Measurements from ENCODE around the gene EMC1. TPM values are rescaled to one million over a fixed set of nuclear protein-coding genes. Genes with fewer than 3 reads are reported as not detected.

The EMC1 gene
- polyA plus RNA-seq, 1 donor (not counting 4 experiments of a cell fraction or from before 2014, with no cell fraction given): 28.6 TPM

DNA sequence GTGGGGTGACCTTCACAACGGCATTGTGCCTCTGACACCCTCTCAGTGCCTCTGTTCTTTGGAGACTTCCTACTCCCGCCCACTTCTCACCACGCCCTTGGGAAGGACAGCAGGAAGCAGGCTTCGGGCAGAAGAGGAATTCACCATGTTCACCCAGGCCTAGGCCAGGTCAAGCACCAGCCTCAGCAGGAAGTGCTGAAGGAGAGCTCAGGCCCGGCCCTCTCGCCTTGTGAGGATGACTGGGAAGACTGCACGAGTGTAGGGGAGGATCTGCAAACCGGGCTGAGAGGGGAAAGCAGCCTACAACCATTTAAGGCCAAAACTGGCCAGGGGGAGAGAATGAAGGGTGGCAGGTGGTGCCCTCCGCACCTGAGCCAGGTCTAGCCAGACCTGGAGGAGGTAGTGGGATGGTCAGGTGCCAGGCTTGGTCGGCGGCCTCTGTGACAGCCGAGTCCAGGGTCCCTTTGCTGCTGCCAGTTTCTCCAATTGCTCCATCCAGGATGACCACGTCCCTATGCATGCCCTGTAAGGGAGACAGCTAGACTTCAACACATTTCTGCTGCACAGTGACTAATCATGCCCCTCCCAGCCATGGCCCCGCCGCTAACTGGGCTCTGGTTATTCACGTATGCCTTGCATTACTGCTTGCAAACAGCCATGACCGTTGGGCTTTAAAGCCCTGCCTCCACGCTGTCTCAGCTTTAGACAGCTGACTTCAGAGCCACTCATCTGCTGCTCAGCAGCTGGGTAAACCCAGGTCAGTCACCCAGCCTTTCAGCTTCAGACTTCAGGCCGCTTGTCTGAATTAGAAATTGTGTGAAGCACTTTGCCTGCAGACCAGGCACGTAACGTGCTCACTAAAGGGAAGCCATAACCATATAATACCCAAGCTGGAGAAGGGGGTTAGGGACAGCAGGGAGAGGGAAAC, 9.2 kb upstream of the EMC1 start:
- no peak for DNase-seq (ENCODE audit: low read depth, low spot score)
- Histone ChIP-seq H3K4me1 (ENCODE audit: control insufficient read depth, extremely low read depth, insufficient read depth, low read length) (no peaks in the 10 kb centered on the region), H3K9me3 (ENCODE audit: control insufficient read depth, low read depth, low read length) (no peaks in the 10 kb centered on the region), H3K9ac (ENCODE audit: control insufficient read depth, extremely low read depth, insufficient read depth, low read length) (no peak overlapping the region), H3K27me3 (ENCODE audit: control insufficient read depth, extremely low read depth, insufficient read depth, low read length) (no peaks in the 10 kb centered on the region), H3K36me3 (ENCODE audit: control insufficient read depth in 2 of 2, extremely low read depth in 1 of 2, insufficient read depth in 2 of 2, low read length in 2 of 2) (peaks cover 36 to 41% of the 10 kb centered on the region in 2 experiments), H3K79me2 (ENCODE audit: control insufficient read depth, insufficient read depth, low read length) (peaks cover 13% of the 10 kb centered on the region), H2AFZ (ENCODE audit: control insufficient read depth, low read length) (no peak overlapping the region), H3K4me3 (ENCODE audit: control insufficient read depth in 2 of 3, extremely low read depth in 1 of 3, insufficient read depth in 2 of 3, low read depth in 1 of 3, low read length in 3 of 3) (no peak overlapping the region), H3K4me2 (ENCODE audit: control insufficient read depth, extremely low read depth, insufficient read depth, low read depth, low read length) (no peak overlapping the region), H3K27ac (ENCODE audit: control insufficient read depth, insufficient read depth, low read length) (no peak overlapping the region), H3K9me1 (ENCODE audit: control insufficient read depth, extremely low read depth, insufficient read depth, low read length) (no peaks in the 10 kb centered on the region), H4K20me1 (ENCODE audit: control insufficient read depth, extremely low read depth, insufficient read depth, low read length) (peaks cover 5% of the 10 kb centered on the region)
- FAIRE-seq: no peak
- TF ChIP-seq, protein P1, sequence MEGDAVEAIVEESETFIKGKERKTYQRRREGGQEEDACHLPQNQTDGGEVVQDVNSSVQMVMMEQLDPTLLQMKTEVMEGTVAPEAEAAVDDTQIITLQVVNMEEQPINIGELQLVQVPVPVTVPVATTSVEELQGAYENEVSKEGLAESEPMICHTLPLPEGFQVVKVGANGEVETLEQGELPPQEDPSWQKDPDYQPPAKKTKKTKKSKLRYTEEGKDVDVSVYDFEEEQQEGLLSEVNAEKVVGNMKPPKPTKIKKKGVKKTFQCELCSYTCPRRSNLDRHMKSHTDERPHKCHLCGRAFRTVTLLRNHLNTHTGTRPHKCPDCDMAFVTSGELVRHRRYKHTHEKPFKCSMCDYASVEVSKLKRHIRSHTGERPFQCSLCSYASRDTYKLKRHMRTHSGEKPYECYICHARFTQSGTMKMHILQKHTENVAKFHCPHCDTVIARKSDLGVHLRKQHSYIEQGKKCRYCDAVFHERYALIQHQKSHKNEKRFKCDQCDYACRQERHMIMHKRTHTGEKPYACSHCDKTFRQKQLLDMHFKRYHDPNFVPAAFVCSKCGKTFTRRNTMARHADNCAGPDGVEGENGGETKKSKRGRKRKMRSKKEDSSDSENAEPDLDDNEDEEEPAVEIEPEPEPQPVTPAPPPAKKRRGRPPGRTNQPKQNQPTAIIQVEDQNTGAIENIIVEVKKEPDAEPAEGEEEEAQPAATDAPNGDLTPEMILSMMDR (optimal IDR thresholded peaks at IDR 0.05 in 1 of 3, IDR thresholded peaks at IDR 0.05 in 1 of 3, conservative IDR thresholded peaks at IDR 0.05 in 1 of 3; ENCODE audit: extremely low read depth in 1 of 3, insufficient read depth in 2 of 3, low read length in 3 of 3): no peak
- no peak for TF ChIP-seq EZH2 (IDR thresholded peaks at IDR 0.05; ENCODE audit: low read length)
- dilution Hi-C loops (cut with MboI; ENCODE audit: extremely low pct_ligation_motif_present, low sequenced_read_pairs): no loop called here

DNA sequence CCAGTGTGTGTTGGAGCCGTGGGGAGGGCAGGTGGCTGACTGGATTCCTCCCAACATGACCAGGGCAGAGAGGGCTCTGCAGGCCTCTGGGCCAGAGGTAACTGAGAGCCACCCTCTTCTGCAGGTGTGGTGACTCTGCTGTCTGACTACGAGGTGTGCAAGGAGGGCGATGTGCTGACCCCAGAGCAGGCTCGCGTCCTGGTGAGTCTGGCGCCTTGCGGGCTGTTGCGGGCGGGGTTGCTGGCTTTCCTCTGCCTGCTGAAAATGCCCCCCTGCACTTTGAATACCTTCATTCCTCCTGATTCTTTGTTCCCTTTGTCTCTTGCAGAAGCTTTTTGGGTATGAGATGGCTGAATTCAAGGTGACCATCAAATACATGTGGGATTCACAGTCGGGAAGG, 7.0 kb upstream of the EMC1 start:
- Histone ChIP-seq H3K9ac (ENCODE audit: control insufficient read depth, extremely low read depth, insufficient read depth, low read length) (no peak overlapping the region), H3K4me1 (ENCODE audit: control insufficient read depth, extremely low read depth, insufficient read depth, low read length) (peaks cover 5% of the 10 kb centered on the region), H3K36me3 (ENCODE audit: control insufficient read depth in 2 of 2, extremely low read depth in 1 of 2, insufficient read depth in 2 of 2, low read length in 2 of 2) (peaks cover 38 to 52% of the 10 kb centered on the region in 2 experiments), H3K4me3 (ENCODE audit: control insufficient read depth in 2 of 3, extremely low read depth in 1 of 3, insufficient read depth in 2 of 3, low read depth in 1 of 3, low read length in 3 of 3) (no peak overlapping the region), H3K9me1 (ENCODE audit: control insufficient read depth, extremely low read depth, insufficient read depth, low read length) (peaks cover 3% of the 10 kb centered on the region), H2AFZ (ENCODE audit: control insufficient read depth, low read length) (no peak overlapping the region), H4K20me1 (ENCODE audit: control insufficient read depth, extremely low read depth, insufficient read depth, low read length) (peaks cover 12% of the 10 kb centered on the region), H3K27me3 (ENCODE audit: control insufficient read depth, extremely low read depth, insufficient read depth, low read length) (no peaks in the 10 kb centered on the region), H3K79me2 (ENCODE audit: control insufficient read depth, insufficient read depth, low read length) (peaks cover 34% of the 10 kb centered on the region), H3K9me3 (ENCODE audit: control insufficient read depth, low read depth, low read length) (no peaks in the 10 kb centered on the region), H3K27ac (ENCODE audit: control insufficient read depth, insufficient read depth, low read length) (no peak overlapping the region), H3K4me2 (ENCODE audit: control insufficient read depth, extremely low read depth, insufficient read depth, low read depth, low read length) (no peak overlapping the region)
- dilution Hi-C loops (cut with MboI; ENCODE audit: extremely low pct_ligation_motif_present, low sequenced_read_pairs): no loop called here
- no peak for TF ChIP-seq EZH2 (IDR thresholded peaks at IDR 0.05; ENCODE audit: low read length)
- TF ChIP-seq, protein P1 (optimal IDR thresholded peaks at IDR 0.05 in 1 of 3, IDR thresholded peaks at IDR 0.05 in 1 of 3, conservative IDR thresholded peaks at IDR 0.05 in 1 of 3; ENCODE audit: extremely low read depth in 1 of 3, insufficient read depth in 2 of 3, low read length in 3 of 3): no peak
- DNase-seq (ENCODE audit: low read depth, low spot score) (no peak), FAIRE-seq (no peak)

Data from keratinocyte (primary cell).